HFFc6 (cell line): ENCODE results near the gene SCP2D1. TPM values are rescaled to one million over a fixed set of nuclear protein-coding genes. Genes with fewer than 3 reads are reported as not detected.

Experiments
- DNase-seq: peaks from one replicate; pipeline ENCODE4 v3.0.0-alpha.2; 2018
- H3K27ac Mint-ChIP-seq: 2 replicates; pipeline ENCODE4 v1.8.0; 2020; ENCODE audit warnings: mild to moderate bottlenecking, mixed read lengths
- H3K27me3 Mint-ChIP-seq: 2 replicates; pipeline ENCODE4 v1.8.0; 2021; ENCODE audit warnings: mild to moderate bottlenecking, moderate library complexity, mixed read lengths; ENCODE audit not compliant: insufficient read depth
- H3K36me3 Mint-ChIP-seq: 2 replicates; pipeline ENCODE4 v1.8.0; 2021; ENCODE audit warnings: low read depth, mixed read lengths
- H3K4me1 Mint-ChIP-seq: 2 replicates; pipeline ENCODE4 v1.8.0; 2020; ENCODE audit warnings: low read depth, mixed read lengths
- H3K4me3 Mint-ChIP-seq: 2 replicates; pipeline ENCODE4 v1.8.0; 2020; ENCODE audit warnings: mild to moderate bottlenecking, moderate library complexity, mixed read lengths
- H3K9me3 Mint-ChIP-seq: 2 replicates; pipeline ENCODE4 v1.8.0; 2020; ENCODE audit warnings: mild to moderate bottlenecking, mixed read lengths
- total RNA-seq, 6 experiments: library from RNA; stranded (reverse); fragmentation: NEBNext Ultra II Directional; extraction: Animal tissue kit (Norgen Biotek cat#: 25700); gene quantifications; 2 replicates in 1 of 6; 3 replicates in 5 of 6; pipeline ENCODE4 v1.2.3, GENCODE V29; 2021
- TF ChIP-seq, protein P1 (sequence below): fragments of 200-600 bp; sonication (generic); IDR thresholded peaks from 2 replicates; pipeline ENCODE4 v1.5.0; 2021; ENCODE audit warnings: antibody characterized with exemption, mild to moderate bottlenecking

Gene SCP2D1
- total RNA-seq, 6 experiments from 2014 or later = not detected

GRCh38 chr20:18835466-18836256 lies 22.1 kb downstream of the SCP2D1 start:
- no peak for DNase-seq
- Mint-ChIP-seq H3K36me3 (no peaks in the 10 kb centered on the region), H3K27ac (no peak overlapping the region), H3K9me3 (no peaks in the 10 kb centered on the region; the same call in 1 of the 2 replicates), H3K4me3 (no peak overlapping the region), H3K4me1 (no peaks in the 10 kb centered on the region), H3K27me3 (peaks cover 9% of the 10 kb centered on the region)
- TF ChIP-seq, protein P1, sequence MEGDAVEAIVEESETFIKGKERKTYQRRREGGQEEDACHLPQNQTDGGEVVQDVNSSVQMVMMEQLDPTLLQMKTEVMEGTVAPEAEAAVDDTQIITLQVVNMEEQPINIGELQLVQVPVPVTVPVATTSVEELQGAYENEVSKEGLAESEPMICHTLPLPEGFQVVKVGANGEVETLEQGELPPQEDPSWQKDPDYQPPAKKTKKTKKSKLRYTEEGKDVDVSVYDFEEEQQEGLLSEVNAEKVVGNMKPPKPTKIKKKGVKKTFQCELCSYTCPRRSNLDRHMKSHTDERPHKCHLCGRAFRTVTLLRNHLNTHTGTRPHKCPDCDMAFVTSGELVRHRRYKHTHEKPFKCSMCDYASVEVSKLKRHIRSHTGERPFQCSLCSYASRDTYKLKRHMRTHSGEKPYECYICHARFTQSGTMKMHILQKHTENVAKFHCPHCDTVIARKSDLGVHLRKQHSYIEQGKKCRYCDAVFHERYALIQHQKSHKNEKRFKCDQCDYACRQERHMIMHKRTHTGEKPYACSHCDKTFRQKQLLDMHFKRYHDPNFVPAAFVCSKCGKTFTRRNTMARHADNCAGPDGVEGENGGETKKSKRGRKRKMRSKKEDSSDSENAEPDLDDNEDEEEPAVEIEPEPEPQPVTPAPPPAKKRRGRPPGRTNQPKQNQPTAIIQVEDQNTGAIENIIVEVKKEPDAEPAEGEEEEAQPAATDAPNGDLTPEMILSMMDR = no peak

- Mint-ChIP-seq H3K4me3 (no peak overlapping the region), H3K36me3 (no peaks in the 10 kb centered on the region), H3K27me3 (peaks cover 9% of the 10 kb centered on the region), H3K9me3 (no peaks in the 10 kb centered on the region; the same call in 1 of the 2 replicates), H3K27ac (no peak overlapping the region), H3K4me1 (no peaks in the 10 kb centered on the region)
- TF ChIP-seq, protein P1 = no peak
- no peak for DNase-seq
Observed at GRCh38 chr20:18837718-18838117, 24.1 kb downstream of the SCP2D1 start.

- Mint-ChIP-seq H3K4me3 (no peak overlapping the region), H3K27ac (no peak overlapping the region), H3K9me3 (no peaks in the 10 kb centered on the region), H3K4me1 (no peaks in the 10 kb centered on the region), H3K36me3 (no peaks in the 10 kb centered on the region), H3K27me3 (peaks cover 6% of the 10 kb centered on the region)
- no peak for DNase-seq
- TF ChIP-seq, protein P1 = no peak
Observed at GRCh38 chr20:18839507-18840247, 26.1 kb downstream of the SCP2D1 start.

- H3K4me1 Mint-ChIP-seq = no peaks in the 10 kb centered on the region
- no peaks in the 10 kb centered on the region for H3K36me3 Mint-ChIP-seq
- no peak overlapping the region for H3K27ac Mint-ChIP-seq
- no peak for DNase-seq
- TF ChIP-seq, protein P1 = no peak
- H3K27me3 Mint-ChIP-seq = peaks cover 7% of the 10 kb centered on the region
- H3K4me3 Mint-ChIP-seq = no peak overlapping the region
- H3K9me3 Mint-ChIP-seq = no peaks in the 10 kb centered on the region
Observed at GRCh38 chr20:18840248-18840645, 26.7 kb downstream of the SCP2D1 start.

- TF ChIP-seq, protein P1 = no peak
- Mint-ChIP-seq H3K27me3 (peaks cover 6% of the 10 kb centered on the region), H3K4me3 (no peak overlapping the region), H3K9me3 (no peaks in the 10 kb centered on the region), H3K4me1 (no peaks in the 10 kb centered on the region), H3K27ac (no peak overlapping the region), H3K36me3 (no peaks in the 10 kb centered on the region)
- DNase-seq = no peak
Observed at GRCh38 chr20:18845017-18845416, 31.4 kb downstream of the SCP2D1 start.
